Activated CD8-positive, alpha-beta memory T cell treated with anti-CD3 and anti-CD28 coated beads for 1 hour (primary cell): ENCODE measurements around the gene KCNC4.

ENCODE experiments used
- DNase-seq, 2 donors: peaks; one replicate each; pipeline ENCODE4 v3.0.0-alpha.2; 2020; ENCODE audit warnings: low read depth in 1 of 2; ENCODE audit errors: extremely low read depth in 1 of 2

The KCNC4 gene

DNA sequence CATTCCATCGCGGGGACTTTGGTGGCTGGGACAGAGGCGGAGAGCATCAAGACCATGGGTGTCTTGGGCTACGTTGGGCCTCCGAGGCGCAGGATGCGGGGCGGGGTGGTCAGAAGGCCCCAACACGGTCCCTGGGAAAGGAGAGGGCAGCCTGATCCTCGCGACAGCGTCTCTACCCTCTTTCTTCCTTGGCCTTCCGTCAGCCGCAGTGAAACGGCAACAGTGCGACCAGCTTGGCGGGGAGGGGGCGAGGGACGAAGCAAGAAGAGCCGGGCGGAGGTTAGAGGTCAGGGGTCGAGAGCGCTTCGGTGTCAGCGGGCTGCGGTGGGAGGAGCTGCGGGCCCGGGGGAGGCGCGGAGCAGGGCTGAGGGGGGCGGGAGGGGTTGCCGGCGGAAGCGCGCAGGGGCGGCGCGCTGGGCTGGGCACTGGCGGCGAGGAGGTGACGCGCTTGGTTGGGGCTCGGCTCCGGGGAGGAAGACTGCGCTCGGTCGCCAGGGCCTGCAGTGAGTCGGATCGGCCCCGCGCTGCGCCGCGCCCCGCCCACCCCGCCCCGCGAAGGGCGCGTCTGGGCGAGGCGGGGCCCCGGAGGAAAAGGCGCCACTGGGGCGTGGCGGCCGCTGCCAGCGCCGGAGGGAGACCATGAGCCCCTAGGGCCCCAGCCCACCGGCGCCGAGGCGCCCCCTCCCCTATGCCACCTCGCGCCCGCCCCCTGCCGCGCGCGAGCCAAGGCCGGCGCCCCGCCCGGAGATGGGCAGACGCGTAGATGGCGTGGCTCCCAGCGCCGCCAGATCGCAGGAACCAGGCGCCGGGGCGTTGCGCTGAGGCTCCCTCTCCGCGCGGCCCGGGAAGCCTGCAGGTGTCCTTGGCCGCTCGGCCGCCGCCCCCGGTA is at the start of gene KCNC4:
KCNC4 (plus strand) TSS at position 600 of the 889 bp plus-strand sequence. CDS start 1,186 bp downstream, outside the sequence.
- peak; percentile 81 to 88 for DNase-seq

DNA sequence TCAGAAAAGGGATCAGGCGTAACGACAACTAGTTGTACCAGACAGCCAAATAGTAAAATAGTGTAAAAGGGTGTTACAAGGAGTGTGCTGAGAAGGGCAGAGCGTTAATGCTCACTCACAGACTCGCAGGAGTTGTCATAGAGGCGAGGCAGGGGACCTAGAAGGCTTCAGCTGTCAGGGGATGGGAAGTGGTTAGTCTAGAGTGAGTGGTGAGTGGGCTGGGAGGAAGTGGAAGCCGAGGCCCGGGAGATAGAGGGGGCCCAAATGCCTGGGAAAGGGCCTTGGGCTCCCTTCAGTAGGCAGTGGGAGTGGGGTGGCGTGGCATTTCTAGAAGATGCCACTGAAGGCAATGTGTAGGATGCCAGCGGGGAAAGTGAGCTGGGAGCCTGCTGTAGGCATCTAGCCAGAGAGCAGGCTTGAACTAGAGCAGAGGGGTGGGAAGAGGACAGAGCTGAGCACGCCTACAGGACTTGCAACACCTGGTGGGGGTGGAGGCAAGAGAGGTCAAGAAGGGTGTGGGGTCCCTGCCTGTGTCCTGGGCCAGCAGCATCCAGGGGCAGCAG is 49.5 kb upstream of the KCNC4 start:
- DNase-seq: no peak

DNA sequence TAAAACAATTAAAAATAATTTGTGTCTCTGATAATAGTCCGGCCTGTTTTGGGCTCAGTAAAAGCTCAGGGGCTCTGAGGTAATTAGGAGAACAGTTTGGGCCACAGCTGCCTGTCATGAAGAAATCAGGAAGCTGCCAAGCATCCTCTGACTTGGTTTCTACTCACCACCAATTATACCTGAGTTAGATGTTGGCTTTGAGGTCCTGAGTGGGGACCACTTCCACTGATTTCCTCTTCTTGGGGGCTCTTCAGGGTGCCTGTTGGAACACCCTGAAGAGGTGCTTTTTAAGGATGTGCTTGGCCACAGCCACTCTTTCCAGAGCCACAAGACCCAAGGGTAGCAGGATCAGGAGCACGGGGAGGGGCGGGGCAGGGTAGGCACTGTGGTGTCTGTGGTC is 48.9 kb upstream of the KCNC4 start:
- DNase-seq: no peak

DNA sequence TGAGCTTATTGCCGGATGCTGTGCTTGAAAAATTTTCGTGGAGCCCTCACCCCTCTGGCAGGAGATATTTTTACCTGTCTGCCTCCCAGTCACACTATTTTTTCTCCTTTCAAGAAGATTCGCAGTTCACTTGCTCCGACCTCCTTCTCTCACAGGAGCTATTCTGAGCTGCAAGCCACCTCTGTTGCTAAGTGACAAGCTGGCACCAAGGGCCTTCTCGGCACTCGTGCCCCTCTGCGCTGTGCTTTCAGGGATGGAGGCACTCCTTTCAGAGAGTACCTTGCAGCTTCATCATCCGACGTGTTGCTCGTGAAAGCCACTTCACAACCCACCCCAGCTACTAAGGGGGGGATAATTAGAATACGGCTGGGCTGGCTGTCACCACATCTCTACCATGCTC is 48.3 kb upstream of the KCNC4 start:
- DNase-seq: no peak

DNA sequence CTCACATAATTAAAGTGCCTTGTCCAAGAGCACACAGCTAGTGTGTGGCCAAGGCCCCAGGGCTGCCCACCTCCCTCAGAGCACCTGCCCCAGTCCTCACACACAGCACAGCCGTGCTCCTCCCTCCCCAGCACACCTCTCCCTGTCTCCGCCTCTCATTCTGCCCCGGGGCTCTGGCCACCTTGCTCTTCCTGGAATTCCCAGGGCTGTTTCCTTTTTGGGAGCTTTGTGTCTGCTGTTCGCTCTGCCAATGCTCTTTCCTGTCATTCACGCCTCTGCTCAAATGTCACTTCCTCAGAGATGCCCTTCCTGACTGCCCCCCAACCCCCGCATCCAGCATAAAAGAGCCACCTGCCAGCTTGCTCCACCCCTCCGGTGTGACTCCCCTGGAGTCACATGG is 46.5 kb upstream of the KCNC4 start:
- no peak for DNase-seq

DNA sequence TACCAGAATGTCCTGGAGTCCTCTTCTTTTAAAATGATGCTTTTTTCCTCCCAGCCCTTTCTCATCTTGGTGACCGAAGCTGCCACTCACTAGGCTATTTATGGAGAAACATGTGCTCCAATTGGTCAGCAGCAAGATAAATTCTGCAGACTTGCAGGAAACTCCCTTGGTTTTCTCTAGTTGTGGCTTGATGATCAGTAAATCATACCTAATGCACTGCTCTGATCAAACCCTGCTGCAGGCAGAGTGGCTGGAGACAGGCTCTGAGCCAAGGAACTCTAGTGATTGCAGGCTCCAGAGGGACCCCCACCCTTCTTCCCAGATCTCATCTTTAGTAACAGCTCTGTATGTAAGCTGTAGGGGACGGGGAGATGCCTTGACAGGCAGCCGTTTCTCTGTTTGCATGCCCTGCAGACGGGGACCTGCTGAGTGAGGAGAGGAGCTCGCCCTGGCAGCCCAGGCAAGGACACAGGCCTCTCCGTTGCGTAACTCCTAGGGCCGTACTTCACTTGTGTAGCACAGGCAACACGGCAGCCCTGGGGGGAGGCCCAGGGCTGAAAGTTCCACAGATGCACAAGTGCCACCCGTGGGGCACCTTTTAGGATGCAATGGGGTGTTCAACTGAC is 45.3 kb upstream of the KCNC4 start:
- no peak for DNase-seq

DNA sequence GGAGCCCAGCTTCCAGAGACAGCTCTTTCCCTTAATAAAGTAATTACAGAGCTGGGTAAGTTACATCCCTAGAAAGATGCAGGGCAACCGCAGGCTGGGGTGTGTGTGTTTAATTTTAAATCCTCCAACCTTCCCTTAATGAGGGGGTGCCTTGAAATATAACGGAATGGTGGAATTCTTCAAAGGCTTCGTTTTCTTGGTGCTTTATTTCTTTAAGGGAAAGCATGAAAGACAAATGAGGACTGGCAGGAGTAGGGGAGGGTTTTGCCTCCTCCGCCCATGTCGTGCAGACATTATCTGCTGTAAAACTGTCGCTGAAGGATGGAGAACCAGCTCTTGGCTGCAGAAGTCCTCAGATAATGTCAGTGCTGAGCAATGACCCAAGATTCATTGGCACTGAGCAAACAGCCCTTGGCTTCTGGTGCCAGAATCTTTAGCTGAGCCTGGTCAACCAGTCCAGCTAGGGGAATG is 44.3 kb upstream of the KCNC4 start:
- DNase-seq: no peak

DNA sequence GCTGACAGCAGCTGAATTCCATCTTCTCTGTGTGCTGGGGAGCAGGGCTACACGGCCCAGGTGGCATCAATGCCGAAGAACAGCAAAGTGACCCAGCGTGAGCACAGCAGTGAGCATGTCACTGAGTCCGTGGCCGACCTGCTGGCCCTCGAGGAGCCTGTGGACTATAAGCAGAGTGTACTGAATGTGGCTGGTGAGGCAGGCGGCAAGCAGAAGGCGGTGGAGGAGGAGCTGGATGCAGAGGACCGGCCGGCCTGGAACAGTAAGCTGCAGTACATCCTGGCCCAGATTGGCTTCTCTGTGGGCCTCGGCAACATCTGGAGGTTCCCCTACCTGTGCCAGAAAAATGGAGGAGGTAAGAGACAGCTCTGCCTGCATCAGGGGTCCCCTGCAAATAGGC is 43.3 kb upstream of the KCNC4 start:
- DNase-seq: no peak

DNA sequence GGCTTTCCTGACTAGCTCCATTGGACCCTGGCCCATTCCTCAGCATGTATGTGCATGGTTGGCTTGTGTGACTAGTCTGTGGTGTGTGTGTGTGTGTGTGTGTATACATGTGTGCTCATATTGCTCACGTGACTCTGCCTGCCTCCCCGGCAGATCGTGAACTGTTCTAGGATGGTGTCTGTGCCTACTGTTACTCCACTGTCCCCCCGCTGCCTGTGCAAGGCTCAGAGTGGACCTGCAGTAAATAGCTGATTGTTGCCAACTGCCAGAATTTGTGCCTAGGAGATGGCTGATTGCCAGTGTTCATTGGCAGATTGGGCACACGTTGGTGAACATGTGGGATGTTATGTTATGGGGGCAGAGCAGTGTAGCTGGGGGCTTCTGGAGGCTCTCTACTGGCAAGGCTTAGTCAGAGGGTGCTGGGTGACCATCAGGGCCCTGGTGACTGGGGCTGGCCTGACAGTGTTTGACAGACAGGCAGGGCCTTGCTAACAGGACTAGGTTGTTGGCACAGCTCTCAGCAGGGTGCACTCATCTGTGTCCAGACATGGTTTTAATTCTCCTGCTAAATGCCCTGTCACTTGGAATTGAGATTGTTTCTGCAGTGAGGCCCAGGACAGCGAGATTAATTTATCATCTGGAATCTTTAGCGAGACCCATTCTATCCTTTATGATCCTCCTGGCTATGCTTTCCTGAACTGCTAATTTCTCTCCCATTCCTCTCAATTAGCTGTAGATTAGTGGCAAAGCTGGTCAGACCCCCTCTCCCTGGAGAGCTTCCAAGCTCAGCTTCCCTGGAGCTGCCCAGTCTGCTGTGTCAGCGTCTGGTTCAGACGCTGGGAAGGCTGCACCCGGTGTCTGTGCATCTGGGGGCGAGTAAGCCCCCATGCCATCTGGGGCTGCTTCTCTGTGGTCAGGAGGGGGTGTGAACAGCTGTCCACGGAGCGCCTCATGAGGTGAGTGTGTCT is 39.1 kb upstream of the KCNC4 start:
- DNase-seq: no peak

DNA sequence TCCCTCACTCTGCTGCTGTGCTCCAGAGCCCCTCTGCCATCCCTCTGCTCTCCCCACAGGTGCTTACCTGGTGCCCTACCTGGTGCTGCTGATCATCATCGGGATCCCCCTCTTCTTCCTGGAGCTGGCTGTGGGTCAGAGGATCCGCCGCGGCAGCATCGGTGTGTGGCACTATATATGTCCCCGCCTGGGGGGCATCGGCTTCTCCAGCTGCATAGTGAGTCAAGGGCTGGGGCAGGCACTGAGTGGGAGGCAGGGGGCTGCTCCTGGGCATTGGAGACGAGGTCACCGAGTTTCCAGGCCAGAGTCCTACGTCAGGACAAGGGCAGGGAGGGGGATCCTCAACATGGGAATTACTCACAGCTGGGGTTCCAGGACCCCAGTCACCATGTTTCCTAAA is 38.1 kb upstream of the KCNC4 start:
- no peak for DNase-seq

DNA sequence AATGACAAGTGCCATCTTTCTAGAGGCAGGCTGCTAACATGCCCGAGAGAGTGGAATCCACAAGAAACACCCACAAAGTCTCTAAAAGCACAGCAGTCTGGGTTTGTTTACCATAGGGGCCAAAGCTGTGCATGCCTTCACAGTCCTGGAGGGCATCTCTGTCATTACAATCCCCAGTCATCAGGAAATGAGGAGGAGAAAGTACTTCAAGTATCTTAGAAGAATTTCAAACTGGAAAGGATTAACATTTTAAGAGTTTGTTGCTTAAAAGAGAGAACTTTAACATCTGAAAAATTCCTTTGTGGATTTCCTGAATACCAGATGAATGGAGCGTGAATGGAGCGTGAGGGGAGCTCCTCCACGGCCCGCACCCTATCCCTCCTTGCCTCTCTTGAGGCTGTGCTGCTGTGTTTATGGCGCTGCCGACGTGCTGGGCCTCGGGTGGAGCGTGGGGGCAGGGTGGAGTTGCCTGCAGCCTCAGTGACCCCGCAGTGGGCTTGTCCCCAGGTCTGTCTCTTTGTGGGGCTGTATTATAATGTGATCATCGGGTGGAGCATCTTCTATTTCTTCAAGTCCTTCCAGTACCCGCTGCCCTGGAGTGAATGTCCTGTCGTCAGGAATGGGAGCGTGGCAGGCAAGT is 36.5 kb upstream of the KCNC4 start:
- no peak for DNase-seq

DNA sequence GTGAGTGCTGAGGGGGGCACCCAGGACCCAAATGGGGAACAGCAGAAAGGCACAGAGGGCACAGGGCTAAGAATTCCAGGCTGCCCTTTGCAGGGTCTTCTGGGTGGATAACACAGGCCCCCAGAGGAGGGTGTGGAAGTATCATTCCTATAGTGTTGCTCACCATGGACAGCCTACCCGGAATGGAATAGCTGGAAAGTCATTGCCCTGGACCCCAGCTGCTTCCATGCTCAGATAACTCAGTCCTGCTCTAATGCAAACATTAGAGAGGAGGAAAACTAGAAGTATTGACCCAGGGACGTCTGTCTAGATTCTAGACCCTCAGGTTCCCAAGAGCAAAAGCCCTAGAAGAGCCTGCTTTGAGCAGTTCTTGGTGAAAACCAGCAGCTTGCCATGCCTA is 35.2 kb upstream of the KCNC4 start:
- no peak for DNase-seq

DNA sequence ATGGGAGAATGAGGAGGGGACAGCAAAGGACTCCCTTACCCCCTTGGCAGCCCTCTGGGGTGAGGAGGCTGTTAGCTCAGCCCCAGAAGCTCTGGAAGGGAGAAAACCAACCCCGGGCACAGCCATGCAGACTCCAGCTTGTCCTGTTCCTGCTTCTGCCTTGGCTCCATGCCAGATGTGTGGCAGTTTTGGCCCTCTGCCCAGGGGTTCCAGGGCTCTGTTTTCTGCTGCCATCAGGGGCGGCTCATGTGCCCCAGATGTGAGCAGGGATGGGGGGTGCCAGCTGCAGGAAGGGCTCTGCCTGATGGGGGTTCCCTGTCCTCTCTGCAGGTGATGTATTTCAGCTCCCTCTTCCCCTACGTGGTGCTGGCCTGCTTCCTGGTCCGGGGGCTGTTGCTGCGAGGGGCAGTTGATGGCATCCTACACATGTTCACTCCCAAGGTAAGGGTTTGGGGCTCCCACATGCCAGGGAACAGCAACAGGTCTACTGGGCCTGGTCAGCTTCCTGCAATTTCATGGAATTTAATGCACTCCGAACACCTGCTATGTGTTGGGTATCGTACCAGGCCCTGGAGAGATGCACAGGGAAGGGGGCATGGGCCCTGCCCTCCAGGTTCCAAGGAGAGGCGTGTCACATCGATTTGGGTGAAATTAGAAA is 33.7 kb upstream of the KCNC4 start:
- no peak for DNase-seq

DNA sequence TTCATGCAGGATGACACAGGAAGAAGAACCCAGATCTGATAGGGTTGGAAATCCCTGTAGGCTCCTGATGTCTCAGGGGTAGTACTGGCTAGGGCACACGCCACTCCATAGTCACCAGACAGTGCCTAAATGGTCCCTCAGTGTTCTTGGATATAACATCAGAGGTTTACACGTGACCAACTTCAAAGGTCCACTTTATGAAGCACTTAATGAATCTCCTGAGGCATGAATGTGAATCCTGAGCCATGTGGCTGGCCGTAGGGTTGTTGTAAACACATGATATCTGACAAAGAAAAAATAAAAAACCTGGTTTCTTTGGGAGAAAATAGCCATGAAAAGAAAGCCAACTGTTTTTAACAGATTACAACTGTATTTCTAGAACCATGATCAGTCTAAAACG is 32.3 kb upstream of the KCNC4 start:
- DNase-seq: no peak

DNA sequence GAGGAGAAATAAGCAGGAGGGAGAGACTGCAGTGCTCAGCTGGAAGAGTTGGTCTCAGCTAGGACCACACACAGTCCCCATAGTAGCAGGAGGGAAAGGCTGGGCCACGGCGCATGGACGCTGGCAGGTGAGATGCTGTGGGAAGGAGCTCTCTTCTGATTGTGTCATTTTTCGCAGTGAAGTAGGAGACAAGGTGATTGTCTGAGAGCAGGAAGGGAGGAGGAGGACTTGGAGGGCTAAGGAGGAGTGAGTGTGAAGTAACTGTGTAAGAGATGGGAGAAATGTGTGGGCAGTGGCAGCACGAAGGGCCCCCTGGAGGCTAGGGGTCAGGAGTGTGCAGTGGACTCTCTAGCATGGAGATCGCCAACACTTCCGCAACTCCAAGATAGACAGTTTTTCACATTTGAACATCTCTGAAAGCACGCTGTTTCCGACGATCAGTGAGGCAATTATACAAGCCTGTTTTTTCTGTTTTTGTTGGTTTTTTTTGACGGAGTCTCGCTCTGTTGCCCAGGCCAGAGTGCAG is 26.4 kb upstream of the KCNC4 start:
- DNase-seq: no peak

DNA sequence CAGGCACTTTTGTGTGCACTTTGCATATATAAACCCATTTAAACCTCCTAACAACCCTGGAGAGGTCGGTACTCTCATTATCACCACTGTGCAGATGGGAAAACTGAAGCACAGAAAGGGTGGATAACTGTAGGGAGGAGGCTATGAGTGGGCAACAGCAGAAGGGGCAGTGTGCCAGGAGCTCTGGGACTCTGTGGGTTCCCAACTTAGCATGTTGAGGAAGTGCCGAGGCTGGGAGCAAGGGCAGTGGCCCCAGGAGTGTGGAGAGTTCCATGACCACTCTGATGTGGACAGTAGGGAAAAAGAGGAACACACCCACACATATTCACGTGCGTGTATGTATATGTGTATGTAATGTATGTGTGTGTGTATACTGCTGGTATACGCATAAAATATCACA is 25.7 kb upstream of the KCNC4 start:
- DNase-seq: no peak

DNA sequence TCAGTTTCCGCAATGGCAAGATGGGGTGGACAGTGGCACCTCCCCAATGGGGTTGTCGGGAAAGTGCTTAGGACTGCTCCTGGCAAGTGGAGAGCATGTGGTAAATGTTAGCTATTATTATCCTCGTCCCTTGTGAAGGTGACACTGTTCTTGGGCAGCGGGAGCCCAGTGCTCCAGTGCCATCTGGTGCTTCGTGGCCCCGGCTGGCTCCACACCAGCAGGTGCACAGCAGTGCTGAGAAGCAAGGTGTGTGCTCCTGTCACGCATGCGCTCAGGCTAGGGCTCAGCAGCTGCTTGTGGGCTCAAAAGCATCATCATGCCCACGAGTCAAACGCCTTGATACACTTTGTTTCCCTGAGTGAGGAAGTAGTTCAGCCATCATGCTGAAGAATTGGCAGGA is 24.9 kb upstream of the KCNC4 start:
- no peak for DNase-seq

DNA sequence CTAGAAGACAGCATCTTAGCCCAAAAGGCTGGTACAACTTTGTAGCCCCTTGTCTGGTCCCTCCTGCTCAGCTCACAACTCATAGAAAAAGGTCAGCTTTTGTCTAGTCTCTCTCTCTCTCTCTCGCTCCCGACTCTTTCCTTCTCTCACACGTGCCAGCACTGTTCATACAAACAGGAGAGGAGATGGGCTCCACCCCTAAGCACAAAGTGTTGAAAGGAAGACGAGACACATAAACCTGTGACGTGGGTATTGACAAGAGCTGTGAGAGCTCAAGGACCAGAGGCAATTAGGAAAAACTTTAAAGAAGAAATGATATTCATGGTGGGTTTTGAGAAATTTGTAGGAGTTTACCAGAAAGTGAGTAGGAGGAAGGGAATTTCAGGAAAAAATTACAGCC is 23.6 kb upstream of the KCNC4 start:
- no peak for DNase-seq

DNA sequence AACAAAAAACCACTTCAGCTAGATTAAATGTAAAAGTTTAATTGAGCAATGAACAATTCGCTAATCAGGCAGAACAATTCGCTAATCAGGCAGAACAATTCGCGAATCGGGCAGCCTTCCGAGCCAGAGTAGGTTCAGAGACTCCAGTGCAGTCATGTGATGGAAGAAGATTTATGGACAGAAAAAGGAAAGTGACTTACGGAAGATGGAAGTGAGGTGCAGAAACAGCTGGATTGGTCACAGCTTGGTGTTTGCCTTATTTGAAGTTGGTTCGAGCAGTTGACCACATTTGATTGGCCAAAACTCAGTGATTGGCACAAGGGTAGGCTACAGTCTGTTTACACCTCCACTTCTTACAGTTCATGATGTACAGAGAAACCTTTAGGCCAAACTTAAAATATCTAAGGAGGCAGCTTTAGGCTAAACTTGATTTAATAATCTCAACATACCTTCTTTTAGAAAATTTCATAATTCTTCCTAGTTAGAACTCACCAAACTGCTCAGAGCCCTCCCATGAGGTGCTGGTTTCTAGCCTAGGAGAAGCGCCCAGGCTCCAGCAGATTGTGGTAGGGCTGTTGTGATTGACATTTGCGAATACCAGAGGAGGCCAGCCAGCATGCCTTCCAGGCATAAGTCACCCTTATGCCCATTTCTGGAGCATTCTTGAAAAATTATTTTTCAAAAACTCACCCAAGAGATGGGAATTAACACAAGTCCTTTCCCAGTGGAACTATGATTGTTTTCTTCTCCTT is 22.8 kb upstream of the KCNC4 start:
- DNase-seq: no peak
